ENCODE results near the gene AHNAK. TPM values are rescaled to one million over a fixed set of nuclear protein-coding genes. Genes with fewer than 3 reads are reported as not detected.

The AHNAK gene
- total and polyA plus RNA-seq, 2 of the 8 experiments (the other 6 are each of a cell fraction or from before 2014, with no cell fraction given): 2.0 to 5.8 TPM

- no peak for TF ChIP-seq ATF2 (IDR thresholded peaks at IDR 0.05; ENCODE audit: low read length)
These were observed 127.9 kb downstream of the AHNAK start, which contains the start of gene SCGB1A1 (continued) for GRCh38 chr11:62418733-62419132.
